Measurements from ENCODE around the gene ADI1. TPM values are rescaled to one million over a fixed set of nuclear protein-coding genes. Genes with fewer than 3 reads are reported as not detected.
"Not testable (repeated sequence)": the region's sequence is repeated elsewhere in the genome, so short reads cannot be mapped to it uniquely, and the experiment has no call there.

Gene ADI1
- total RNA-seq, 1 donor from 2014 or later = 135 TPM

GRCh38 chr2:3503046-3503445 lies 16.3 kb downstream of the ADI1 start:
- intact Hi-C loops (cut with DNase I) = no loop called here
- peak; percentile 29 for DNase-seq (ENCODE audit: low spot score)

GRCh38 chr2:3500326-3500899 lies 18.9 kb downstream of the ADI1 start:
- peak; percentile 56 for DNase-seq (ENCODE audit: low spot score)
- intact Hi-C loops (cut with DNase I) = no loop called here

- DNase-seq (ENCODE audit: low spot score) = no peak
- intact Hi-C loops (cut with DNase I) = no loop called here
Measured at GRCh38 chr2:3498783-3499394, 20.4 kb downstream of the ADI1 start.

DNA sequence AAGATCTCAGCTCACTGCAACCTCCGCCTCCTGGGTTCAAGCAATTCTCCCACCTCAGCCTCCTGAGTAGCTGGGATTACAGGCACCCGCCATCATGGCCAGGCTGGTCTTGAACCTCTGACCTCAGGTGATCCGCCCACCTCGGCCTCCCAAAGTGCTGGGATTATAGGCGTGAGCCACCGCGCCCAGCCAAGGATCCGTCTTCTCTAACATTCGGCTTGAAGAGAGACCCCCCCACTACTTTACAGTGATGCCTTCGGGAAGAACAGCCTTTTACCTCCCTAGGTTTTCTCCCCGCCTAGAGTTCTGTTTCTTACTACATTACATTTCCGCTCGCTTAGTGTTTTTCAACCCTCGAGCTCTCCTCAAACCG lies 22.6 kb downstream of the ADI1 start:
- intact Hi-C loops (cut with DNase I) = not testable (repeated sequence)
- peak; percentile 49 for DNase-seq (ENCODE audit: low spot score)

DNA sequence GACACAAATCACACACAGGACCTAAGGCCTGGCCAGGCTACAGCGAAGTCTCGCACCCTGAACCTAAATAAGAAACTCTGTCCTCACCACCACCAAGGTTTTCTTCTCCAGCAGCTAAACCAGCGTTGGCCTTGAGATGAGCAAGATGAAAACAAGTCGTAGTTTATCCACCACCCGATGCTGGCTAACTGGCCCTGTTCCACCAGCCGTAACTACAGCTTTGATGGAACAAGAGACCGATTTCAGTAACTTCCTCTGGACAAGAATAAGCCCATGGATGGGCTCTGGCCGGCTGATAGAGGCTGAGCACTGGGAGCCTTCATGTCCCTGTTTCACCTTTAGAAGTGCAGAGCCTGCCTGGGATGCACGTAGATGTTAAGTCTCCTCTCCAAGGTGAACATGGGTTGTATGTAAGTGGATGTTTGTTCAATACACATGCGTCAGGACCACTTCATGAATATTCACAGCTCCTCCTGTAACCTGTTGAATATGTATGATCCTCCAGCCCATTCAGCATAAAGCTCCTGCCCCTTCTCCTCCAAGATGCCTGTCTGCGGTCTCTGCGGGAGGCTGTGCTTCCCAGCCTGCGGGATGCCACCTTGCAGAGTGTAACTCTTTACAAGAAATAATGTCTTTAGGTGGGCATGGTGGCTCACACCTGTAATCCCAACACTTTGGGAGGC lies 24.2 kb downstream of the ADI1 start:
- DNase-seq (ENCODE audit: low spot score) = peak; percentile 39
- intact Hi-C loops (cut with DNase I) = no loop called here

GRCh38 chr2:3493615-3494007 lies 25.7 kb downstream of the ADI1 start:
- peak; percentile 66 for DNase-seq (ENCODE audit: low spot score)
- intact Hi-C loops (cut with DNase I) = no loop called here

GRCh38 chr2:3492951-3493614 lies 26.2 kb downstream of the ADI1 start:
- peak; percentile 74 for DNase-seq (ENCODE audit: low spot score)
- intact Hi-C loops (cut with DNase I) = no loop called here

DNA sequence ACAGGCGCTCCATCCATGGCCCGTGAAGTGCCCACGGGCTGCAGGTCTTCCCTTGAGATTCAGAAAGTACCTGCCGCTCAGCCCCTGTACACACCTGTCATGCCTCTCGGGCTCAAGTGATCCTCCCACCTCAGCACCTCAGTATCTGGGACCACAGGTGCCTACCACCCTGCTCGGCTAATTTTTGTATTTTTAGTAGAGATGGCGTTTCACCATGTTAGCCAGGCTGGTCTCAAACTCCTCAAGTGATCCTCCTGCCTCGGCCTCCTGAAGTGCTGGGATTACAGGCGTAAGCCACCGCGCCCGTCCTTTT lies 26.9 kb downstream of the ADI1 start:
- peak; percentile 57 for DNase-seq (ENCODE audit: low spot score)
- intact Hi-C loops (cut with DNase I) = not testable (repeated sequence)

GRCh38 chr2:3491716-3492474 lies 27.4 kb downstream of the ADI1 start:
- peak; percentile 72 for DNase-seq (ENCODE audit: low spot score)
- intact Hi-C loops (cut with DNase I) = no loop called here

GRCh38 chr2:3491306-3491705 lies 28.0 kb downstream of the ADI1 start:
- intact Hi-C loops (cut with DNase I) = no loop called here
- peak; percentile 39 for DNase-seq (ENCODE audit: low spot score)

DNA sequence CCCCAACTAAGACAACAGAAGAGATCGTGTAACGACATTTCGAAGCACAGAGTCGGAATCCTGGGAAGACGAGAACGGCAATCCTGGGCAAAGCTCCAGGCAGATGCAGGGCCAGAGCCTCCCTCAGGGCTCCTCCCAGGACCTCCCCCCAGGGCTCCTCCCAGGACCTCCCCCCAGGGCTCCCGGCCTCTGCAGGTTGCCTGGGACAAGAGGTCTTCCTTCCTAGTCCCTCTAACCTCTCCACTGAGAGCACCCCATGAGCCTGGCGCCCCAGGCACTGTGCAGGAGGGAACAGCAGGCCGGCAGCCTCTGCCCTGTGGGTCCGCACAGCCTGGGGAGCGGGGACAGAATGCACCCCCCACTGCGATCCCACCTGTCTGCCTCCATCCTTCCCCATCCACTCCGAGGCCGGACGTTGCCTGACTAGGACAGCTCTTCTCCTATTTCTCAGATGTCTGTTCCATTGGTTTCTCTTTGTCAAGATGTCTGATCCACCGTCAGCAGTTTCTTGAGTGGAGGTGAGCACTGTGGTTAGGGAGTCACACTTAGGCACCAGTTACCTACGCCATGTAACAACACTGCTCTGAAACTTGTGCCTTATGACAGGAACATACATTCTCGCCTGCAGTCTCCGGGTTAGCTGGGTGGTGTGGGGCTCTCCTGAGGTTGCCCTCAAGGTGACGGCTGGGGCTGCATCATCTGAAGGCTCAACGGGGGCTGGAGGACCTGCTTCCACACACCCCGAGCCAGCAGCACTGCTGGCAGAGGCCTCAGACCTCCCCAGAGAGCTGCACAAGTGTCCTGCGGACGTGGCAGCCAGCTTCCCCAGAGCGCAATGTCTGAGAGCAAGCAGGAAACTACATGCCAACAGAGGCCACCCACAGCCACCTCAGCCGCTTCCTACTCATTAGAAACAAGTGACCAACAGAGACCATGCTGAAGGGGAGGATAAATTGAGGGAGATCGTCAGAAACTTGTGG lies 28.9 kb downstream of the ADI1 start:
- DNase-seq (ENCODE audit: low spot score) = peak; percentile 71
- intact Hi-C loops (cut with DNase I) = no loop called here

DNA sequence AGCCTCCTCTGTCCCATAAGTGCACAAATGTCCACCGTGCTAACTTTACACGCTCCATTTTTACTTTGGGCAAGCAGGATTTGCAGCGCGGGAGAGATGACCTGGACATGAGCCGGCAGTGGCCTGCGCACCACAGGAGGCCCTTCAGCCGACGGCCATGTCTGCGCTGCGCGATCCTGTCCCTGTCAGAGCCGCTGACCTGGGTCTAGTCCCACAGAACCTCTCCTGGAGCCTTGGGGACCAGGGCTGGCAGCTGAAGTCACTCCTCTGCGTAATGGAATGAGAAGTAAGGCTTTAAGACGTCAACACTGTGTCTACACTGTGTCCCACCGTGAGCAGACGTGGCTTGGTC lies 29.6 kb downstream of the ADI1 start:
- peak; percentile 71 for DNase-seq (ENCODE audit: low spot score)
- intact Hi-C loops (cut with DNase I) = no loop called here

DNA sequence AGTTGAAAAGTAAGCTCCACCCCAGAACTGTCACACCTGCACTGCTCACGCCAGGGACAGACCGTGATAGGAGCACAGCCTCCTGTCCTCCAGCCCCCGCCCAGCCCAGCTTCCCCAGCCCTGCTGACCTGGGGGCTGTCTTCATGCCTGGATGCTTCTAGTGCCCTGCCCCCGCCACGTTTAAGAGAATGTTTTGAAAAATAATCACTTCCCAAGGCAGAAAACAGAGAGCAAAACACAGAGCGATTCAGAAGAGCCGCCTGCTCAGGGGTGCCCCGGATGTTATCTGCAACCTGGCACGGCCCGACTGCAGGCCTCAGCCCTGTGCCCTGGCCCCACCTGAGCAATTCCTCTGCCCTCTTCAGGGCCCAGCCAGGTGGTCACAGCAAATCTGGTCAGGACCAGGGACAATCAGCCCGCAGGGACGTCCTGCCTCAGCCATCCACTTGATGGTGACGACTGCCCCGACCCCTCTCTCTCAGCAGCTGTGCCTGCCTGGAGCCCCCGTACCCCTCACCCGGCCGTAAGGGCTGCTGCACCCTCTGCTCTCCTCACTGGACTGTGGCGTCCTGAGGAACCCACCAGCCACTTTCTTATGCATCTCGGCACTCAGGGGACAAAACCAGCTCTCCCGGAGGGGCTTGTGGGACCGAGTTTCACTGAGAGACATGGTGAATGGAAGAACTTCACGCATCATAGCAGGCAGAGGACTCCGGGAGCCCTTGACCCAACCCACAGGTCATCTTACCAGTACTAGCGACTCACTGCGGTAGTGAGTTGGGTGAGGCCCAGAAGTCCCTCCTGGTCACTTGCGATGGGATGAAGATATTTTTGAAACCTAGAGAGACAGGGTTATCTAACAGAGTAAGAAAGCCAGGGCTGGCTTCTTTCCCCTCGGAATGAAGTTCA lies 30.2 kb downstream of the ADI1 start:
- peak; percentile 61 for DNase-seq (ENCODE audit: low spot score)

GRCh38 chr2:3488061-3488531 lies 31.2 kb downstream of the ADI1 start:
- intact Hi-C loops (cut with DNase I) = no loop called here
- DNase-seq (ENCODE audit: low spot score) = peak; percentile 63

More for the DNA sequence above, 30.2 kb downstream of the ADI1 start:
- intact Hi-C loops (cut with DNase I) = no loop called here

DNA sequence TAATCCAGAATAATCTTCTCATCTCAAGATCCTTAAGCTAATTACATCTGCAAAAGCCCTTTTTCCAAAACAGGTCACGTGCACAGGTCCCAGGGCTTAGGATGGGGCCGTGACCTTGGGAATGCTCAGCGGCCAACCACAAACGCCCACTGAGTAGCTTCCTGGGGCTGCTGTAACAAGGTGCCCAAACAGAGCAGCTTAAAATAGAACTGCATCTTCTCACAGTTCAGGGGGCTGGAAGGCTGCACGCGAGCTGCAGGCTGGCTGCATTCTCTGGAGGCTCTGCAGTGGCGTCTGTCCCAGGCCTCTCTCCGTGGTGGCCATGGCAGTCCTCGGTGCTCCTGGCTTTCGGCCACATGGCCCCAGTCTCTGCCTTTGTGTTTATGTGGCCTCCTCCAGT lies 31.9 kb downstream of the ADI1 start:
- DNase-seq (ENCODE audit: low spot score) = peak; percentile 73
- intact Hi-C loops (cut with DNase I) = no loop called here

DNA sequence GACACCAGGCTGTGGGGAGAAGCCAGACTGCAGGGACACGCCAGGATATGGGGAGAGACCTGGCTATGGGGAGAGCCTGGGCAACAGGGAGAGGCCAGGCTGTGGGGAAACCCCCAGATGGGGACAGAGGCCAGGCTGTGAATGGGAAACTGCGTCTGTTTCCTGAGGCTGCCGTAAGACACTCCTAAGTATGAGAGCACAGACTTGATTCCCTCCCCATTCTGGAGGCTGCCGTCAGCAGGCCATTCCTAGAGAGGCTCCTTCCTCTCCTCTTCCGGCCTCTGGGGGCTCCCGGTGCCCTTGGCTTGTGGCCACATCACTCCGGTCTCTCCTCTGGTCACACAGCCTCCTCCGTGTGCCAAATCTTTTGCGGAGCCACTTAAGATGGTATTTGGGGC lies 32.3 kb downstream of the ADI1 start:
- peak; percentile 61 for DNase-seq (ENCODE audit: low spot score)

GRCh38 chr2:3486047-3487027 lies 33.0 kb downstream of the ADI1 start:
- intact Hi-C loops (cut with DNase I) = no loop called here
- peak; percentile 69 for DNase-seq (ENCODE audit: low spot score)

More for the DNA sequence above, 32.3 kb downstream of the ADI1 start:
- intact Hi-C loops (cut with DNase I) = no loop called here

All from cardiac septum (tissue), 1 donor.